ENCODE measurements around the gene ATXN7.

DNA sequence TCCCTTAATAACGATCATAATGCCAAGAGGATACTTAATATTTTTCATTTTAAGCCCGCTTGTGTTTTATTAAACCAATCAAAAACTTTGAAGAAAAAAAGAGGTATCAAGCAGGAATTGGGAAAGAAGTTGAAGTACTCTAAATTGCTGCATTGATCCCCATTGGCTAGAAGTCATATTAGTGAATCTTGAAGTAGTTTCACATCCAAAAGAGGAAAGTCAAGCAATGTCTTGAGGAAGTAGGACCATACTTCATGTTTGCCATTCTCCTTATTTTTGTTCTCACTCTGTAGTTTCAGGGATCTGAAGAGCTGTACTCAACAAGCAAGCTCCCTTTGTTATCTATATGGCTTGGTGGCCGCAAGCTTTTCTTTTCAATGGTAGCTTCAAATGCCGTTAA lies 46.3 kb downstream of the ATXN7 start:
- TF ChIP-seq, protein P1, sequence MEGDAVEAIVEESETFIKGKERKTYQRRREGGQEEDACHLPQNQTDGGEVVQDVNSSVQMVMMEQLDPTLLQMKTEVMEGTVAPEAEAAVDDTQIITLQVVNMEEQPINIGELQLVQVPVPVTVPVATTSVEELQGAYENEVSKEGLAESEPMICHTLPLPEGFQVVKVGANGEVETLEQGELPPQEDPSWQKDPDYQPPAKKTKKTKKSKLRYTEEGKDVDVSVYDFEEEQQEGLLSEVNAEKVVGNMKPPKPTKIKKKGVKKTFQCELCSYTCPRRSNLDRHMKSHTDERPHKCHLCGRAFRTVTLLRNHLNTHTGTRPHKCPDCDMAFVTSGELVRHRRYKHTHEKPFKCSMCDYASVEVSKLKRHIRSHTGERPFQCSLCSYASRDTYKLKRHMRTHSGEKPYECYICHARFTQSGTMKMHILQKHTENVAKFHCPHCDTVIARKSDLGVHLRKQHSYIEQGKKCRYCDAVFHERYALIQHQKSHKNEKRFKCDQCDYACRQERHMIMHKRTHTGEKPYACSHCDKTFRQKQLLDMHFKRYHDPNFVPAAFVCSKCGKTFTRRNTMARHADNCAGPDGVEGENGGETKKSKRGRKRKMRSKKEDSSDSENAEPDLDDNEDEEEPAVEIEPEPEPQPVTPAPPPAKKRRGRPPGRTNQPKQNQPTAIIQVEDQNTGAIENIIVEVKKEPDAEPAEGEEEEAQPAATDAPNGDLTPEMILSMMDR (IDR thresholded peaks at IDR 0.05) = no peak
- no peak for TF ChIP-seq POLR2A (IDR thresholded peaks at IDR 0.05)

Data from breast epithelium (tissue), 3 donors.